ENCODE results near the gene ELAC1.
A peak's percentile ranks its signal among the peaks of the same experiment; 100 is the strongest.
"Not testable (repeated sequence)": the region's sequence is repeated elsewhere in the genome, so short reads cannot be mapped to it uniquely, and the experiment has no call there.

The ELAC1 gene, protein sequence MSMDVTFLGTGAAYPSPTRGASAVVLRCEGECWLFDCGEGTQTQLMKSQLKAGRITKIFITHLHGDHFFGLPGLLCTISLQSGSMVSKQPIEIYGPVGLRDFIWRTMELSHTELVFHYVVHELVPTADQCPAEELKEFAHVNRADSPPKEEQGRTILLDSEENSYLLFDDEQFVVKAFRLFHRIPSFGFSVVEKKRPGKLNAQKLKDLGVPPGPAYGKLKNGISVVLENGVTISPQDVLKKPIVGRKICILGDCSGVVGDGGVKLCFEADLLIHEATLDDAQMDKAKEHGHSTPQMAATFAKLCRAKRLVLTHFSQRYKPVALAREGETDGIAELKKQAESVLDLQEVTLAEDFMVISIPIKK

DNA sequence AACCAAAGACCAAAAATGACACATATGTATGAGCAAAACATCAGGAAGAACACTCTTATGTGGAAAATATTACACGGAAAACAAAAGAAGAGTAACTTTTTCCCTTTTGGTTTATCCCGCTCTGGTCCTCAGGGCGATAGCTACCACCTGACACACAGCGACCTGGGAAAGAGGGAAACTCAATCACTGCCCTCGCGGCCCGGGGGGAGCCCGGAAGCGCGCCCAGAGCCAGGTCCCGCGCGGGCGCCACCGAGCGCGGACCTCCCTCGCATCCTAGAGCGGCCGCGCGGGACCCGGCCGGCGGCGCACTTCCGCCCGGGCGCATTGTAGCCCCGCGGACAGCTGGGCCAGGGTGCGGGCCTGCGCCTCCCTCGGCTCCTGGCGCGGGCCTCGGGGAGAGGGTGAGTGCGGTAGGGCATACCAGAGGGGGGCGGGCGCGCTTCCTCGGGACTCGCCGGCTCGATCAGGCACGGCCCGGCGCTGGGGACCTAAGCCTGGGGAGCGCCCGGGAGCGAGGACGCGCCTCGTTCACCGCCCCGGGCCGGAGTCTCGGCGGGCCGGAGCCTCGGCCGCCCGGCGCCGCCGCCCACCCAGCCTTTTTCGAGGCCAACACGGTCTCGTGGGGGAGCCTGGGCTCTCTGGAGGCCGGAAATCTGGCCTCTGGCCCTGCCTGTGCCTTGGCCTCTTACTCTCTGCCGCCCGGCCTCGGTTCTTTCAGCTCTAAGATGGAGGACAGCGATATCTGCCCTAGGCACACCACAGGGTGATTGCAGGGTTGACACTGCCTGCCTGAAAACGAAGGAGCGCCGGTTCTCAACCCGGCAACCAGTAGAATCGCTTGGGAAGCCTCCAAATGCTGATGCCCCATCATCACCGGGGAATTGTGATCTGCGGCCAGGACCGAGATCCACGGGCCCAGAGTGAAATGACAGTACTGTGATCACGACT, at the start of gene ELAC1:
ELAC1 (plus strand) TSS at position 327 of the 948 bp plus-strand sequence. CDS start 6,365 bp downstream, outside the sequence.
- peak; percentile 59 for DNase-seq

DNA sequence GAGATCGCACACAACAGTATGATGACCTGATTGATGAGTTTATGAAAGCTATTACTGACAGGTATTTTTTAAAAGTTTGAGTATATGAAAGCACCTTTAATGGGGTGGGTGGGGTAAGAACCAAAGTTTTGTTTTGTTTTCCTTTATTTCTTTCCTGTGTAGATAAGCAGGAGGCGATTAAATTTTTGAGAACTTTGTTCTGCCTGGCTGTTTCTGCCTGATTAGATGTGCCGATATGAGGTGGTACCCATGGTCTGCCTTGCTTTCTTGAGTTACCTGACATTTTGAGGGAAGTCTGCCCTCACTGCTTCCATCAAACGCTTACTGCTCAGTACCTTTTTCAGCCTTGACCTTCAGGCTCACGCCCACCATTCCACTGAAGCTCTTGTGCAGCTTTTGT, 49.7 kb upstream of the ELAC1 start:
- no peak for DNase-seq

- no peak for DNase-seq
These were observed 43.5 kb upstream of the ELAC1 start for GRCh38 chr18:50924372-50924771.

DNA sequence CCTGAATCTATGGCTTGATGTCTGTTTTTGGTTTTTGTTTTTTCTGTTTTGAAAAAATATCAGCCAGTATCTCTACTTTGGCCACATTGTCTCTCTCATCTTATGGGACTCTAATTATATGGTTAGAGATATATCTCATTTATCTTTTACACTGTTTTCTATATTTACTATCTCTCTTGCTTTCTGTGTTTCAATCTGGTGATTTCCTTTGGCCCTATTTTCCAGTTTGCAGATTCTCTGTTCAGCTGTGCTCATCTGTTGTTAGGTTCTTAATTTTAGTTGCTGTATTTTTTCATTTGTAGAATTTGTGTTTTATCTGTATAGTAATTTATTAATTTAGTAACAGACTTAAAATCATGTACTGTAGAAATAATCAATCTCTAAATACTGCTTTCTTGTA, 41.3 kb upstream of the ELAC1 start:
- no peak for DNase-seq

DNA sequence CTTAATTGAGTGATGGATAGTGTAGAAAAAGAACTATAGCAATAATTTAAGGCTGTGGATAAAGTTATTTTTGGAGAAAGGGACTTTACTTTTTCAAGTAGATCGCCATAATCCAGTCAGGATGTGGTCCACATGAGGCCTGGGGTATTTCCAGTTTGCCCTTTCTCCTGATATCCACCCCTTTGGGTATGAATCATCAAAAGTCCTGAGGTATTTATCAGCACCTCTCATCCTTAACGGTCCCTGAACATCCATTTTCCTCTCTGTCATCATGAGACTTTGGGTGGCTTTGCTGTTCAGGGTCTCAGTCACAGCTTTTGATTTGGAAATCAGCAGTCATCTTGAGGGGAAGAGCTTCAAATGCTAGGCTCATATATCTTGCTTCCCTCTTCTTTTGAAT, 39.3 kb upstream of the ELAC1 start:
- DNase-seq, result no peak

DNA sequence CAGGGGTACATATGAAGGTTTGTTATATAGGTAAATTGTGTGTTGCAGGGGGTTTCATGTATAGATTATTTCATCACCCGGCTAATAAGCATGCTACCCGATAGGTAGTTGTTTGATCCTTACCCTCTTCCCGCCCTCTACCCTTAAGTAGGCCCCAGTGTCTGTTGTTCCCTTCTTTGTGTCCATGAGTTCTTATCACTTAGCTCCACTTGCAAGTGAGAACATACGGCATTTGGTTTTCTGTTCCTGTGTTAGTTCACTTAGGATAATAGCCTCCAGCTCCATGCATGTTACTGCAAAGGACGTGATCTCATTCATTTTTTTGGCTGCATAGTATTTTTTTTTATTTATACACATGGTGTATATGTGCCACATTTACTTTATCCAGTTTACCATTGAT, 34.2 kb upstream of the ELAC1 start:
- DNase-seq, result no peak

- no peak for DNase-seq
These were observed 33.2 kb upstream of the ELAC1 start for GRCh38 chr18:50934545-50935211.

DNA sequence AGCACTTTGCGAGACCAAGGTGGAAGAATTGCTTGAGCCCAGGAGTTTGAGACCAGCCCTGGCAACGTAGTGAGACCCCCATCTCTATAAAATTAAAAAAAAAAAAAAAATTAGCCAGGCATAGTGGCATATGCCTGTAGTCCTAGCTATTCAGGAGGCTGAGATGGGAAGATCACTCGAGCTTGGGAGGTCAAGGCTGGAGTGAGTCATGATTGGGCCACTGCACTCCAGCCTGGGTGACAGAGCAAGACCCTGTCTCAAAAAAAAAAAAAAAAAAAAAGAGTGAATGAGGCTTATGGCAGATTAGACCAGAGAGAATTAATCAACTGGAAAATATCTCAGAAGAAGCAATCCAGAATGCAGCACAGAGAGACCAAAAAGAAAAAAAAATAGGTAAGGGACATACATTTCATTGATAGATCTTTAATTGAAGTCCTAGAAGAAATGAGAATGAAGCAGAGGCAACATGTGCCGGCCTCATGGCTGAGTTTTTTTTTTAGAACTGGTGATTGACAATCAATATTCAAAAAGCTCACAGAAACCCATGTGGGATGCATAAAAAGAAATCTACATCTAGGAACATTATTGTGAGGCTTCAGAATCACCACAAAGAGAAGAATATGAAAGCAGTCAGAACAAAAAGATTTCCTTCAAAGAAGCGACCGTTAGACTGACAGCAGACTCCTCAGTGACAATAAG, 32.2 kb upstream of the ELAC1 start:
- no peak for DNase-seq

DNA sequence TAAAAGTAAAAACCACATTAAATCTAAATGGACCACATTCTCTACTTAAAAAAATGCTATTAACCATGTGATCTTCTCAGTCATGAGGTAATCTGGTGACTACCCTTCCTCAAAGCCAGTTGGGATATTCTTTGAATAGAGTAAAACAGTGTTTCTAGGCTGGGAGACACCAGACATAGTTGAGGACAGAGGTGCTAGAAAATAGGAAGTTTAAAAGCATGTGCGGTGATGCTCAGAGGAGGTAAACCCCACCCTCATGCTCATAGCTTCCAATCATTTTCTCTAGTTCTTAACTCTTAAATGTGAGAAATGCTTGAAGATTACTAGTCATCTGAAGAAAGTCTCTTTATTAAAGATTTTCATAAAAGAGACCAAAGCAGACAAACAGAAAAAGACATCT, 30.7 kb upstream of the ELAC1 start:
- no peak for DNase-seq

GRCh38 chr18:50938912-50939311, 28.9 kb upstream of the ELAC1 start:
- DNase-seq, result no peak

DNA sequence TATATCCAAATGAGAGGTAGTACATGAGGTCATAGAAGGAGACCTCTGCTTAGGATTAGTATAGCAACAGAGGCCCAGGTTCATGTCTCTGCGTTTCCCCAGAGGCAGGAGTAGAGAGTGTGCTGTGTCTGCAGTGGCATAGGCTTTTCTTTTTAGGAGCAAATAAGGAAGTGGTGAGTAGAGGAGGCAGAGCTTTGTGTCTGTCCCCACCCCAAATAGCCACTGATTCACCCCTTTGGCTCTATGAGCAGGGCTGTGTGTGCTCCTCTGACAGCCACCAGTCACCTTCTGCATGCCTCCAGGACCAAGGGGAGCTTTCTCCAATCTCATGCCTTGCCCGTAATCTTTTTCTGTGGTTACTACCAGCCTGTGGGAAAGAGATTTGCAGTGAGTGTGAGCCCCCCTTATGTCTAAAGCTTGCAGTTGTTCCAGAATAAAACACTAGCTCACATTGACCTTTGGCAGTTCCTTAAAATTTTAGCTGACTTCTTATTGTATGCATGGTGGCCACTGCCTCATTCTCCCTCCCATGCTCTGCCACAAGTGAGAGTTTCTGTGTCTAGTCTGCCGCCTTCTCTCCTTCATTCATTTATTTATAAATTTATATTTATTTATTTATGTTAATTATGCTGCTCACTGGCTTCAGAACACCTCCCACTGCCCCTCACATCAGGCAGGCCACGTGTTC, 23.5 kb upstream of the ELAC1 start:
- DNase-seq, result no peak

GRCh38 chr18:50945918-50946317, 21.9 kb upstream of the ELAC1 start:
- not testable (repeated sequence) for DNase-seq

- DNase-seq, result no peak
These were observed 19.9 kb upstream of the ELAC1 start for GRCh38 chr18:50947899-50948298.

GRCh38 chr18:50949185-50949584, 18.7 kb upstream of the ELAC1 start:
- no peak for DNase-seq

DNA sequence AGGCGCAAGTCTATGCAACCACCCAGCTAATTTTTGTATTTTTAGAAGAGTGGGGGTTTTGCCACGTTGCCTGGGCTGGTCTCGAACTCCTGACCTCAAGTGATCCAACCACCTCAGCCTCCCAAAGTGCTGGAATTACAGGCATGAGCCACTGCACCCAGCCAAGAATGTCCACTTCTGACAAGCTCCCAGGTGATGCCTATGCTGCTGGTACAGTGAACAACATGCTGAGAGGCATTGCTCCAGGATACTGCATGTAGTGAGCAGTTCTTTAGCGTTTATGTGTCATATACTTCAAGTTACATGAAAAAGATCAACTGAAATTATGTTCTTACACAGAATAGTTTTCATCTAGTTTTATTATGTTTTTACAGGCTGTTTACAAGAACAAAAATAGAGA, 17.2 kb upstream of the ELAC1 start:
- DNase-seq, result no peak

DNA sequence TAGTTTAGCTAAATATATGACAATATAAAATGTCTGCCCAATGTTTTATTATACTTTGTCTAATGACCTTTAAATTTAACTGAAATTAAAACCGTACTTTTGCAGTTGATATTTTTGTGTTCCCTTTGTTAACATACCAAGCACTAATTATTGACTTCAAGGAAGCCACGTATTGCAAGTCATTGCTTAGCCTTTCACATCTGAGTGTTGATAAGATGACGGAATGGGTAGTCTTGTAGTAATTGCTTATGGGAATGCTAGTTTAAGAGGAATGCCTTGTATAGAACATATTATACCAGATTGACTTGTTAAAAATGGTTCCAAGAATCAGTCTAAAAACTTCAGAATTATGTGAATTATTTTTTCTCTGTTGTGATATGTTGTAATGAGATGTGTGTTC, 14.0 kb upstream of the ELAC1 start:
- no peak for DNase-seq

DNA sequence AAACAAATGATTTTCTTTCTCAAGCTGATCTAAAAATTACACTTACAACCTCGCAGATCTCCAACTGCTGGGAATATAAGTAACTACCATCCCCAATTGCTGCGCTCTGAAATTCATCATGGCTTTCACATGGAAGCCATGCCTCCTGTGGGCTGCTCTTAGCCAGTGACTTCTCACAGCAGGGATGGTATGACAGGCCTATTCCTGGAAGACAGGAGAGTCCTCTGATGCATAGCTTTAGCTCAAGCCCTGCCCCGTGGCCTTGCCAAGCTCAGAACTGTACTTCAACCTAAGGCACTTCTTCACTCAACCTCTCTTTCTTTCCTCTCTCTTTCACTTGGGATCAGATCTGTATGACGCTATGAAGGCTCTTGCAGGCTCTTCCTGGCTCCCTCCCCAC, 12.6 kb upstream of the ELAC1 start:
- no peak for DNase-seq

- DNase-seq, result no peak
These were observed 11.7 kb upstream of the ELAC1 start for GRCh38 chr18:50956116-50956515.

DNA sequence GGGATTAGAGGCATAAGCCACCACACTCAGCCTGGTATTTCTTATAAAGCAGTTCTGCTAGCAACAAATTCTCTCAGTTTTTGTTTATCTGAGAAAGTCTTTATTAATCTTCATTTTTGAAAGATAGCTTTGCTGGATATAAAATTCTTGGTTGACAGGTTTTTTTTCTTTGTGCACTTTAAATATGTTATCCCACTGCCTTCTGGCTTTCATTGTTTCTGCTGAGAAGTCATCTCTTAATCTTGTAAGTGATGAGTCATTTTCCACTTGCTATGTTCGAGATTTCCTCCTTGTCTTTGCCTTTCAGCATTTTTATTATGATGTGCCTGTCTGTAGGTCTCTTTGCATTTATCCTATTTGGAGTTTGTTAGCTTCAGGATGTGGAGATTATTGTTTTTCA, 5.9 kb upstream of the ELAC1 start:
- DNase-seq, result no peak

GRCh38 chr18:50969448-50969847, 1.6 kb downstream of the ELAC1 start:
- DNase-seq, result no peak

GRCh38 chr18:50970006-50970405, 2.2 kb downstream of the ELAC1 start:
- DNase-seq, result peak; percentile 14

DNA sequence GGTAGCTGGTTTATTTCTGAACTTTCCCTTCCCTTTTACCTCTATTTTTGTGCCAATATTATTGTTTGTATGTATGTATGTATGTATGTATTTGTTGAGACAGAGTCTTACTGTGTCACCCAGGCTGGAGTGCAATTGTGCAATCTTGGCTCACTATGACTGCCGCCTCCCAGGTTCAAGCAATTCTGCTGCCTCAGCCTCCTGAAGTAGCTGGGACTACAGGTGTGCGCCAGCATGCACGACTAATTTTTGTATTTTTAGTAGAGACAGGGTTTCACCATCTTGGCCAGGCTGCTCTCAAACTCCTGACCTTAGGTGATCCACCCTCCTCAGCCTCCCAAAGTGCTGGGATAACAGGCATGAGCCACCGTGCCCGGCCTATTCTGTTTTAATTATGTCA, 4.6 kb downstream of the ELAC1 start:
- DNase-seq, result not testable (repeated sequence)
